GM12878 (cell line): Measurements from ENCODE around the gene LSM2. TPM values are rescaled to one million over a fixed set of nuclear protein-coding genes. Genes with fewer than 3 reads are reported as not detected.

Source experiments
- ASH2L ChIP-seq: fragments of 300-600, 200-600 bp; sonication (generic); IDR thresholded peaks from 2 replicates; pipeline ENCODE4 v1.6.1; 2017; ENCODE audit warnings: low read depth, mild to moderate bottlenecking, borderline replicate concordance
- BACH1 ChIP-seq: fragments of 450-650 bp; IDR thresholded peaks from 2 replicates; pipeline ENCODE4 v1.6.1; 2017; ENCODE audit warnings: mild to moderate bottlenecking, borderline replicate concordance
- BCL11A ChIP-seq: IDR thresholded peaks from 2 replicates; pipeline ENCODE4 v1.6.1; 2011; ENCODE audit warnings: low read depth, low read length
- DPF2 ChIP-seq: fragments of 450-650 bp; IDR thresholded peaks from 2 replicates; pipeline ENCODE4 v1.6.1; 2017; ENCODE audit warnings: mild to moderate bottlenecking
- HCFC1 ChIP-seq: fragments of 150-350 bp; IDR thresholded peaks from 2 replicates; pipeline ENCODE4 v1.6.1; 2014; ENCODE audit warnings: low read length
- IKZF2 ChIP-seq, 2 experiments: fragments of 450-650 bp; IDR thresholded peaks; 2 replicates each; pipeline ENCODE4 v1.6.1; 2017; ENCODE audit warnings: mild to moderate bottlenecking in 2 of 2, moderate library complexity in 2 of 2
- MLLT1 ChIP-seq: fragments of 450-650 bp; IDR thresholded peaks from 2 replicates; pipeline ENCODE4 v1.6.1; 2016; ENCODE audit warnings: mild to moderate bottlenecking
- MYB ChIP-seq: fragments of 150-350 bp; IDR thresholded peaks from 2 replicates; pipeline ENCODE4 v1.6.1; 2014; ENCODE audit warnings: mild to moderate bottlenecking, low read depth, low read length, borderline replicate concordance
- MYC ChIP-seq: IDR thresholded peaks from 2 replicates; pipeline ENCODE4 v1.6.1; 2011; ENCODE audit warnings: mild to moderate bottlenecking, low read length, moderate library complexity, inconsistent platforms; ENCODE audit not compliant: insufficient read depth, insufficient replicate concordance, insufficient read length, severe bottlenecking
- PAX5 ChIP-seq: IDR thresholded peaks from 2 replicates; pipeline ENCODE4 v1.6.1; 2011; ENCODE audit warnings: low read depth, low read length, borderline replicate concordance
- RAD51 ChIP-seq: fragments of 450-650 bp; IDR thresholded peaks from 2 replicates; pipeline ENCODE4 v1.6.1; 2016; ENCODE audit warnings: moderate library complexity, mild to moderate bottlenecking, inconsistent platforms
- RFX5 ChIP-seq: IDR thresholded peaks from 2 replicates; pipeline ENCODE4 v1.6.1; 2011; ENCODE audit warnings: low read depth, low read length, improper control_type of control experiment
- RUNX3 ChIP-seq: IDR thresholded peaks from 2 replicates; pipeline ENCODE4 v1.6.1; 2012; ENCODE audit warnings: low read length, inconsistent platforms
- SREBF1 ChIP-seq: IDR thresholded peaks from 2 replicates; pipeline ENCODE4 v1.6.1; 2012; ENCODE audit warnings: mild to moderate bottlenecking, low read length
- YY1 ChIP-seq: IDR thresholded peaks from 2 replicates; pipeline ENCODE4 v1.6.1; 2011; ENCODE audit warnings: low read depth, mild to moderate bottlenecking, low read length
- ZNF207 ChIP-seq: fragments of 450-650 bp; IDR thresholded peaks from 2 replicates; pipeline ENCODE4 v1.6.1; 2014; ENCODE audit warnings: antibody characterized with exemption, mild to moderate bottlenecking, borderline replicate concordance
- polyA plus RNA-seq, 11 experiments: library from polyadenylated mRNA; depleted of rRNA in 4 of 11; unstranded in 6 of 11; stranded (reverse) in 5 of 11; fragments of >200 nt; fragmentation: Nextera tagmentation in 4 of 11; fragmentation: Illumina TruSeq in 1 of 11; extraction: Ambion mirVana in 4 of 11; extraction: Trizol in 1 of 11; gene quantifications; 1 replicate in 1 of 11; 2 replicates in 10 of 11; pipeline versions ENCODE4 v1.2.1 to v1.2.3, GENCODE V29; 2011 to 2016; ENCODE audit warnings: inconsistent platforms in 2 of 11, missing spikeins in 2 of 11, low read depth in 1 of 11
- total RNA-seq, 4 experiments: library from RNA; depleted of rRNA in 3 of 4; stranded (reverse); fragments of >200 nt in 3 of 4; fragmentation: Illumina TruSeq in 1 of 4; extraction: Trizol in 1 of 4; gene quantifications; 2 replicates each; pipeline versions ENCODE4 v1.2.1 to v1.2.3, GENCODE V29; 2013 to 2021
- TF ChIP-seq, protein P1 (sequence below): IDR thresholded peaks from 2 replicates; pipeline ENCODE4 v1.6.1; 2012; ENCODE audit warnings: low read depth, low read length, improper control_type of control experiment
- TF ChIP-seq, protein P2 (sequence below): fragments of 450-650 bp; IDR thresholded peaks from 2 replicates; pipeline ENCODE4 v1.6.1; 2017; ENCODE audit warnings: mild to moderate bottlenecking, low read depth, inconsistent platforms; ENCODE audit not compliant: poor library complexity, severe bottlenecking

LSM2 gene
- total and polyA plus RNA-seq, 10 of the 15 experiments (the other 5 are each of a cell fraction or from before 2014, with no cell fraction given) = 99.1 to 276 (median 153) TPM

DNA sequence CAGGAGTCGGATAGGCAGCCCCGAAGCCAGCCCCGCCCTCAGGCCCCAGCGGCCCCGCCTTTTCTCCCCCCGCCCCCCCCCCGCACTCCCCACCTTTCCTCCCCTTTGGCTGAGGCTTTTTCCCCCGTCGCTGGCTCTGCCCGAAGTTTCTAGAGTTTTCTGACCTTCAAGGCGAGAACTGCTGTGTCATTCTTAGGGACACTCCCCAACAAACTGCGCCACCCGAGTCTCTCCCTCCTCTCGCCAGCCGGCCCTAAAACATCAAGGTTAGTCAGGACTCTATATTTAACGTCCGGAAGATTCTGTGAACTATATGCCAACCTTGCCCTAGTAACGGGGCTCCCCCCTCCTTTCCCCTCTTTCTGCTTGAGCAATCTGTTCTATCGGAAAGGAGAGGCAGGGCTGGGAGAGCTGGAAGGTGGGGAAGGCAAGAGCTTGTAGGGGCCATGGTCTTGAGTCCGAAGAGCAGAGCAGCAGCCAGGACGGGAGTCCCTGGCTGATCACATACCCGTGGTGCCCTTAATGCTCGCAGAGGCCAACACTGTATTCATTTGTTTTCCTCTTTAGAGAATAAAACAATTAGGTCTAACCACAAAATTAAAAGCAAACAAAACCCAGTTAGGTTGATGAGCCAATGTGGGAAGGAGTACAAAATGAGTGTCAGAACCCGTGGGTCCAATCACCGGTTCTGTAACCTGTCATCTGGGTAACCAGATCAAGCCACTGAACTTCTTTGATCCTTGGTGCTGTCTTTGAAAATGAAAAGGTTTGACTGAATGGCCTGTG, 15.5 kb upstream of the LSM2 start (continued):
- peak; percentile 39; the same call in 1 of the 2 replicates for TF ChIP-seq HCFC1
- TF ChIP-seq MYB = no peak
- peak; percentile 12; the same call in 1 of the 2 replicates for TF ChIP-seq MLLT1
- TF ChIP-seq, protein P1, sequence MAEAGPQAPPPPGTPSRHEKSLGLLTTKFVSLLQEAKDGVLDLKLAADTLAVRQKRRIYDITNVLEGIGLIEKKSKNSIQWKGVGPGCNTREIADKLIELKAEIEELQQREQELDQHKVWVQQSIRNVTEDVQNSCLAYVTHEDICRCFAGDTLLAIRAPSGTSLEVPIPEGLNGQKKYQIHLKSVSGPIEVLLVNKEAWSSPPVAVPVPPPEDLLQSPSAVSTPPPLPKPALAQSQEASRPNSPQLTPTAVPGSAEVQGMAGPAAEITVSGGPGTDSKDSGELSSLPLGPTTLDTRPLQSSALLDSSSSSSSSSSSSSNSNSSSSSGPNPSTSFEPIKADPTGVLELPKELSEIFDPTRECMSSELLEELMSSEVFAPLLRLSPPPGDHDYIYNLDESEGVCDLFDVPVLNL = no peak
- no peak; the same call in 1 of the 2 replicates for TF ChIP-seq DPF2
- 0 out of 2 replicates have a peak, but pooled peaks have one; percentile 33 for TF ChIP-seq RFX5
- TF ChIP-seq BCL11A = no peak
- TF ChIP-seq, protein P2, sequence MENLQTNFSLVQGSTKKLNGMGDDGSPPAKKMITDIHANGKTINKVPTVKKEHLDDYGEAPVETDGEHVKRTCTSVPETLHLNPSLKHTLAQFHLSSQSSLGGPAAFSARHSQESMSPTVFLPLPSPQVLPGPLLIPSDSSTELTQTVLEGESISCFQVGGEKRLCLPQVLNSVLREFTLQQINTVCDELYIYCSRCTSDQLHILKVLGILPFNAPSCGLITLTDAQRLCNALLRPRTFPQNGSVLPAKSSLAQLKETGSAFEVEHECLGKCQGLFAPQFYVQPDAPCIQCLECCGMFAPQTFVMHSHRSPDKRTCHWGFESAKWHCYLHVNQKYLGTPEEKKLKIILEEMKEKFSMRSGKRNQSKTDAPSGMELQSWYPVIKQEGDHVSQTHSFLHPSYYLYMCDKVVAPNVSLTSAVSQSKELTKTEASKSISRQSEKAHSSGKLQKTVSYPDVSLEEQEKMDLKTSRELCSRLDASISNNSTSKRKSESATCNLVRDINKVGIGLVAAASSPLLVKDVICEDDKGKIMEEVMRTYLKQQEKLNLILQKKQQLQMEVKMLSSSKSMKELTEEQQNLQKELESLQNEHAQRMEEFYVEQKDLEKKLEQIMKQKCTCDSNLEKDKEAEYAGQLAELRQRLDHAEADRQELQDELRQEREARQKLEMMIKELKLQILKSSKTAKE = peak; percentile 13
- no peak for TF ChIP-seq YY1
- TF ChIP-seq RUNX3 = peak; percentile 36
- peak in 1 of 2 experiments; percentile 34; a peak in 1 of 4 replicates for TF ChIP-seq IKZF2 (IDR thresholded peaks at IDR 0.05)
- TF ChIP-seq BACH1 = peak; percentile 96; the same call in 1 of the 2 replicates
- no peak for TF ChIP-seq RAD51
- peak; percentile 67 for TF ChIP-seq ZNF207
- no peak for TF ChIP-seq ASH2L
- TF ChIP-seq MYC = no peak
- no peak for TF ChIP-seq PAX5
- TF ChIP-seq SREBF1 = no peak
